ENCODE measurements around the gene RANBP1. TPM values are rescaled to one million over a fixed set of nuclear protein-coding genes. Genes with fewer than 3 reads are reported as not detected.

Gene RANBP1
- total RNA-seq, 4 donors from 2014 or later: 104 to 159 (median 119) TPM

GRCh38 chr22:20090730-20091240, 25.1 kb upstream of the RANBP1 start:
- DNase-seq (ENCODE audit: low spot score in 2 of 2): no peak
- intact Hi-C loops (cut with DNase I; ENCODE audit: low total_unique reads): loop anchor here (10.0 kb wide), 1 partner anchor 56 kb away; no protein-coding TSS in a partner anchor
- TF ChIP-seq POLR2A (IDR thresholded peaks at IDR 0.05) (no peak), CTCF (IDR thresholded peaks at IDR 0.05) (no peak)
- no peak overlapping the region for H3K4me3 ChIP-seq (ENCODE audit: low read depth, poor library complexity, severe bottlenecking)
- 85 to 90% methylated on average over 9 of the region's 9 CpGs for WGBS, 2 donors

- no peak for DNase-seq (ENCODE audit: low spot score in 2 of 2)
- H3K4me3 ChIP-seq (ENCODE audit: low read depth, poor library complexity, severe bottlenecking): no peak overlapping the region
- intact Hi-C loops (cut with DNase I; ENCODE audit: low total_unique reads): loop anchor here (10.0 kb wide), 1 partner anchor 57 kb away; no protein-coding TSS in a partner anchor
- TF ChIP-seq POLR2A (IDR thresholded peaks at IDR 0.05): no peak
- TF ChIP-seq CTCF (IDR thresholded peaks at IDR 0.05): no peak
- WGBS, 2 donors: 95% methylated on average over 16 of the region's 16 CpGs
These were observed 24.0 kb upstream of the RANBP1 start for GRCh38 chr22:20091690-20092476.

GRCh38 chr22:20092477-20092854, 23.4 kb upstream of the RANBP1 start:
- intact Hi-C loops (cut with DNase I; ENCODE audit: low total_unique reads): loop anchor here (10.0 kb wide), 1 partner anchor 58 kb away; no protein-coding TSS in a partner anchor
- no peak overlapping the region for H3K4me3 ChIP-seq (ENCODE audit: low read depth, poor library complexity, severe bottlenecking)
- DNase-seq (ENCODE audit: low spot score in 2 of 2): no peak
- TF ChIP-seq POLR2A (IDR thresholded peaks at IDR 0.05): no peak
- no peak for TF ChIP-seq CTCF (IDR thresholded peaks at IDR 0.05)
- 91 to 94% methylated on average over 11 of the region's 11 CpGs for WGBS, 2 donors

- 83 to 86% methylated on average over 13 of the region's 13 CpGs for WGBS, 2 donors
- intact Hi-C loops (cut with DNase I; ENCODE audit: low total_unique reads): loop anchor here (10.0 kb wide), 1 partner anchor 59 kb away; no protein-coding TSS in a partner anchor
- H3K4me3 ChIP-seq (ENCODE audit: low read depth, poor library complexity, severe bottlenecking): no peak overlapping the region
- DNase-seq (ENCODE audit: low spot score in 2 of 2): no peak
- TF ChIP-seq POLR2A (IDR thresholded peaks at IDR 0.05): no peak
- no peak for TF ChIP-seq CTCF (IDR thresholded peaks at IDR 0.05)
These were observed 22.3 kb upstream of the RANBP1 start for GRCh38 chr22:20093418-20094196.

- intact Hi-C loops (cut with DNase I; ENCODE audit: low total_unique reads): loop anchor here (10.0 kb wide), 1 partner anchor 60 kb away; no protein-coding TSS in a partner anchor
- DNase-seq (ENCODE audit: low spot score in 2 of 2): no peak
- 95 to 97% methylated on average over 15 of the region's 15 CpGs for WGBS, 2 donors
- no peak overlapping the region for H3K4me3 ChIP-seq (ENCODE audit: low read depth, poor library complexity, severe bottlenecking)
- TF ChIP-seq CTCF (IDR thresholded peaks at IDR 0.05) (no peak), POLR2A (IDR thresholded peaks at IDR 0.05) (no peak)
These were observed 21.6 kb upstream of the RANBP1 start for GRCh38 chr22:20094197-20094807.
